Mononuclear cell (primary cell): ENCODE measurements around the gene CCDC175. TPM values are rescaled to one million over a fixed set of nuclear protein-coding genes. Genes with fewer than 3 reads are reported as not detected.

Experiments used
- H3K27me3 ChIP-seq: 2 replicates; pipeline ENCODE4 v1.6.0; 2011; ENCODE audit warnings: low read length, control low read depth; ENCODE audit not compliant: insufficient read depth
- H3K4me1 ChIP-seq: 2 replicates; pipeline ENCODE4 v1.5.1; 2011; ENCODE audit warnings: mild to moderate bottlenecking, low read length, control low read depth; ENCODE audit not compliant: insufficient read depth
- H3K4me3 ChIP-seq: 2 replicates; pipeline ENCODE4 v1.5.1; 2011; ENCODE audit warnings: mild to moderate bottlenecking, low read length, moderate library complexity
- H3K9me3 ChIP-seq: 2 replicates; pipeline ENCODE4 v1.5.1; 2011; ENCODE audit warnings: low read depth, mild to moderate bottlenecking, control low read depth, low read length
- total RNA-seq: library from RNA; depleted of rRNA; stranded (reverse); fragments of >200 nt; gene quantifications from one replicate; pipeline ENCODE4 v1.2.3, GENCODE V29; 2012

The CCDC175 gene
- total RNA-seq = 0.84 TPM

DNA sequence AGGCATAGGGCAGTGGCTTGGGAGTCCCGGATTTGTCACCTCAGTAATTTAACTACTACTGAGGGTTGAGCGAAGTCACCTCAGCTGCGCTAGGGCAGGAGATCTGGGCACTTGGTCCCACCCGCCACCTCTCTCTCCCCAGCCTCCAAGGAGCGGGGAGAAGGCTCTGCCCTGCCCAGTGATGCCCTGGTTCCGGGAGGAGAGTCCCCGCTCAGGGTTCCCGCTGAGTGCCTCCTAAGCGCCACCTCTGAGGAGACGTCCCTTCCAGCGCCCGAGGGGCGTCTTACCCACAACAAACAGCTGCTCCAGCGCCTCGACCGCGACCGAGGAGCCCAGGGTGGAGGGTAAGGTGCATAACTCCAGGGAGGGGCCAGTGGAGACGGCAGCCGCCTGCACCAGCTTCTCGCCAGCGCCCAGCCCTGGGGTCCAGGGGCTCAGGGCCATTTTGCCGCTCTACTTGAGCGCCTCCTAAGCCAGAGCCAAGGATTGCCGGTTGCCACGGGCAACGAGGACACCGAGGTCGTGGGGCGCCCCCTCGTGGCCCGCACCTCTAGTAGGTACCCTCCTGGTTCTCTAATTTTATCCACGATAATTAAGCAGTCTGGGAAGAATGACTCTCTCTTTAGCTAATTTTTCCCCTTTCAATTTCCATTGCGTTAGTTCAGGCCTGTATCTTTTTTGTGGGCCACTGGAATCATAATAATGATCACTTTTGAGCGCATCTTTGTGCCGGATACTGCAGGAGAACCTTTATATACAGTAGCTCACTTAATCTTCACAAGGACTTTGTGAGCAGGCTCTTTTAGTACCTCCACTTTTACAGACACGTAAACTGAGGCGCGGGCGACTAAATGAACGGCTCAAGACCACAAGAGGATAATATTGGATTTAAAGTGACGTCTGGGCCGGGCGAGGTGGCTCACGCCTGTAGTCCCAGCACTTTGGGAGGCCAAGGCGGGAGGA, at the start of gene CCDC175:
Gene CCDC175, minus strand, starts transcription at position 481 of the 963 bp plus-strand sequence. Its CDS starts 37 bp downstream, at position 444.
- Histone ChIP-seq H3K4me1 (peaks cover 12% of the 10 kb centered on the region), H3K4me3 (peak within 1 kb of the TSS; percentile 26), H3K9me3 (no peaks in the 10 kb centered on the region), H3K27me3 (peaks cover 9% of the 10 kb centered on the region)

DNA sequence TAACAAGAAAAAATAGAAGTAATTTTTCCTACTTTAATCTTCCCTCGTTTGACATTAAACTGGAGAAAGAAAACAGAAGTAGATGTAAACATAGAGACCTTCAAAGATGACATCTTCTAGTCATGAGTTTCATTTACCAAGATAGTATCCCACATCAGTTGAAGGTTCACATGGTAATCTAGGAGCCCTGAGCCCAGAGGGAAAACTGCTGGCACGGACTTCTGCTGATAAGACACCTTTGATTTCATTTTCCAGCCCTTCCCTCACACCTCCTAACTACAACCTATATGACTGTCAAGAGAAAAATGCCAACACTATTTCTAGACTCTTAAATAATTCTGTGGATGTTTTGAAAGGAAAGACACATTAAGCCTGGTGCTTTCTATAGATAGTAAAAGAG, 46.0 kb upstream of the CCDC175 start:
- H3K4me1 ChIP-seq = no peaks in the 10 kb centered on the region
- H3K27me3 ChIP-seq = peaks cover 4% of the 10 kb centered on the region
- H3K4me3 ChIP-seq = no peak overlapping the region
- no peaks in the 10 kb centered on the region for H3K9me3 ChIP-seq

DNA sequence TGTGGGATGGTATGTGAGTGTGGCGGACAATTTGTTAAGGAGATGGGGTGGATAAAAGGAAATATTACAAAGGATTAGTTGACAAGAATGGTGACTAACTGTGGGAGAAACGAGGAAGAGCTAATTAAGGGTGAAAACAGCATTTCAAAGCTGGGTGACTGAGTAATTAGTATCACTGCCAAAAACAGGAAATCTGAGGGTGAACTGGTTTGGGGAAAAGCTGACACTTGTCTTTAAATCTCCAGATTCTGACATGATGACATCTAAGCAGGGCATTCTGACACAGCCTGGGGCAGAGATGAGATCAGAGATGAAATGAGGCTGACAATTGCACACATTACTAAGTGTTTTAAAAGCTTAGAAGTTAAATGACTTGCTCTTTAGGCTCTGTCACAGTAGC, 42.4 kb upstream of the CCDC175 start:
- Histone ChIP-seq H3K27me3 (no peaks in the 10 kb centered on the region), H3K4me3 (no peak overlapping the region), H3K9me3 (no peaks in the 10 kb centered on the region), H3K4me1 (no peaks in the 10 kb centered on the region)

DNA sequence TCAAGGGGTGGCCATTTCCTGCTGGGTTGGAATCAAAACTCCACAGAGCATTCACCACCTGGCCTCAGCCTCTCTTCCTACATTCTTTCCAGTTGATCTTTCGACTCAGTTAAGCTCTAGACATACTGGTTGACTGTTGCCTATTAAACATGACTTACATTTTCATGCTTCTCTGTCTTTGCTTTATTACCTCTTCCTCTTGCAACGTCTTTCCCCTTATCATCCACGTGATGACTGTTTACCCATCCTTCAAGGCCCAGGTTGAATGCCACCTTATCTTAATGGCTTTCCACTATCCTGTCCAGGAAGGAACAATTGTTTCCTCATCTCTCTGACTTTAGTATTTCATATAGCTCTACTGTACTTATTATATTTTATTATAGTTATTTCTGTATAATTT, 24.4 kb upstream of the CCDC175 start:
- no peaks in the 10 kb centered on the region for H3K9me3 ChIP-seq
- no peaks in the 10 kb centered on the region for H3K4me1 ChIP-seq

DNA sequence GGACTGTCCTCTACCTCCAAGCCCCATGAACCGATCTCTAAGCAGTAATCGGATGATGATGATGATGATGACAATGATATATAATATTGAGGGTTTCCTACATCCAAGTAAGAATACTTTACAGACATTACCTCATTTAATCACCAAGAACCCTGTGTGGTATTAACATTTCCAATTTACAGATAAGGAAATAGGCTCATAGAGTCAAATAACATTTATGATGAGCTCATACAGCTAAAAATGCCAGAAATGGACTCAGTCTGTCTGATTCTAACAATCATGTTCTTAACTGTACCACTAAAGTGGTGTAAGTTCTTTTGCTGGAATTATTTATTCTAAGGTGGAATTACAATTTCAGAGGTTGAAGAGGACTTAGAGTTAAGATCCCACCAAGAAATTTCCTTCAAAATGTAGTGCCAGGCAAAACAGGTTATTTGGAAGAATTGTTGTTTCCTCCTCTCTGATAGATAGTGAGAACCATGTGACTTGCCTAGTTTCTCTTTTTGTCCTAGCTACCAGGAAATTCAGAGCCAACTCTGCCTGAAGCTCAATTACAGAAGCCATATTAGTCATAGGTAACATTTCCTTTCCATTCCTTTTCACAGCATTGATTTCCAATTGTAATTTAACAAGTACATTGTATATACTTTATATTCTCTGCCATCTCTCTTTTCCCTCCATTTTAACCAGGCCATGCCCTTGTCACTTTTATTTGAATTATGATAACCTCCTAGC, 23.8 kb upstream of the CCDC175 start:
- H3K4me3 ChIP-seq = no peak overlapping the region
- no peaks in the 10 kb centered on the region for H3K4me1 ChIP-seq
- H3K9me3 ChIP-seq = no peaks in the 10 kb centered on the region
- no peaks in the 10 kb centered on the region for H3K27me3 ChIP-seq

More for the DNA sequence above, 24.4 kb upstream of the CCDC175 start:
- H3K27me3 ChIP-seq = no peaks in the 10 kb centered on the region
- H3K4me3 ChIP-seq = no peak overlapping the region

DNA sequence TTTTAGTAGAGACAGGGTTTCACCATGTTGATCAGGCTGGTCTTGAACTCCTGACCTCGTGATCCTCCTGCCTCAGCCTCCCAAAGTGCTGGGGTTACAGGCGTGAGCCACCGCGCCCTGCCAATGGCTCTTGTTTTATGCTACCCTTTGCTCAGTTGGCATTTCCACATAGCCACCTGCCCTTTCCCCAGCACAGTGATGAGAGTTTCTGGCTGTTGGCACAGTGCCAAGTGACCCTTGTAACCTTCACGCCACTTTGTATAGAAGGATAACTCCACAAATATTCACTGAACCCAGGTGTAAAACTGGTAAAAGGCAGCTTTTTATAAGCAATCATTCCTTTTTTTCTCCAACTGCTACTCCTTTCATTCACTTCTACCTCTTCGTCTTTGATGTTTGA, 18.5 kb upstream of the CCDC175 start:
- H3K4me1 ChIP-seq = no peaks in the 10 kb centered on the region
- H3K27me3 ChIP-seq = no peaks in the 10 kb centered on the region
- H3K4me3 ChIP-seq = no peak overlapping the region
- H3K9me3 ChIP-seq = no peaks in the 10 kb centered on the region

DNA sequence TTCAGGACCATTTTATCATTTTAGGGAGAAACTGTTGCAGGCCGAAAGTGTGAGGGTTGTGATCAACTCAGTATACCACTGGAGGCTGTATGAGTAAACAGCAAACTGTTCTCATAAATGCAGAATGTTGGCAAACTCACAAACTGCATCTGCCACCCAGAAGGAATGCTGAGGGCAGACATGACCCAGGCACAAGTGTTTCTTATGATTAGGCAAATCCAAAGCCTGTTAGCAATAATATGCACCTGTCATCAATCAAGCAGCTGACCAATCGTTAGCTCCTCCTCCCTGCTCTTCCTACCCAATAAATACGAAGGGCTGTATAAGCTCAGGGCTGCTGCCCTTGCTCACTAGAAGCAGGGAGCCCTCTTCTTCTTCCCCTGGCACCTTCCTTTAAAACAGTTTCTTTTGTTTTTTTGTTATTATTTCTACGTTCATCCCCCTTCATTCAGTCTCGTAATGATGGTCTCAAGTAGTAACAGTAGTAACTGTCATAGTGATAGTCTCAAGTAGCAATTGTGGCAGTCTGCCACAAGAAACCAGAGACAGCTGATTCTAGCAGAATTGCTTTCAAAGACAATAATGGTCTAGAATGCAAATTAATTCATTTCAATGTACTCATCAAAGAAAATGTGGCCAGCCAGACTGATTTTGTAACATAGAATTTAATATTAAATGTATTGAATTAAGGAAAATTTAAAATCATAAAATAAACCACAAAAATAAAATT, 15.2 kb upstream of the CCDC175 start:
- H3K9me3 ChIP-seq = no peaks in the 10 kb centered on the region
- no peaks in the 10 kb centered on the region for H3K27me3 ChIP-seq
- no peaks in the 10 kb centered on the region for H3K4me1 ChIP-seq
- no peak overlapping the region for H3K4me3 ChIP-seq

DNA sequence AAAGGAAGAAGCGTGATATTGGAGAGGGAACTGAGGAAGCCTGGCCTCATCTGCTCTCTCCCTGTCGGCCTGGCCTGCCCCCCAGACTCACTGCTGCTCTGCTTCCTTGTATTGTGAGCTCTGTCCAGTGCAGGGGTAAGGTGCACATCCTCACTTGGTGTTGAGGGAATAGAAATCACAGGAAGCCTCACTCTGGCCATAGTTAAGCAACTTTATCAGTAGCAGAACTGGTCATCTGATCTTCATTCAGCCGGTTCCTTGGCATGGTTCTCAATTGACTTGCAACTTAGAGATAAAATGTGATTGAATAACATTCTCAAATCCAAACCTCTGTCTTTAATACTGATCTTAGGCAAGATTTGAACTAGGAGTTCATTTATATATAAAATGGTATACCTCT, 11.5 kb upstream of the CCDC175 start:
- H3K4me1 ChIP-seq = peaks cover 18% of the 10 kb centered on the region
- H3K27me3 ChIP-seq = no peaks in the 10 kb centered on the region
- no peaks in the 10 kb centered on the region for H3K9me3 ChIP-seq
- H3K4me3 ChIP-seq = no peak overlapping the region

DNA sequence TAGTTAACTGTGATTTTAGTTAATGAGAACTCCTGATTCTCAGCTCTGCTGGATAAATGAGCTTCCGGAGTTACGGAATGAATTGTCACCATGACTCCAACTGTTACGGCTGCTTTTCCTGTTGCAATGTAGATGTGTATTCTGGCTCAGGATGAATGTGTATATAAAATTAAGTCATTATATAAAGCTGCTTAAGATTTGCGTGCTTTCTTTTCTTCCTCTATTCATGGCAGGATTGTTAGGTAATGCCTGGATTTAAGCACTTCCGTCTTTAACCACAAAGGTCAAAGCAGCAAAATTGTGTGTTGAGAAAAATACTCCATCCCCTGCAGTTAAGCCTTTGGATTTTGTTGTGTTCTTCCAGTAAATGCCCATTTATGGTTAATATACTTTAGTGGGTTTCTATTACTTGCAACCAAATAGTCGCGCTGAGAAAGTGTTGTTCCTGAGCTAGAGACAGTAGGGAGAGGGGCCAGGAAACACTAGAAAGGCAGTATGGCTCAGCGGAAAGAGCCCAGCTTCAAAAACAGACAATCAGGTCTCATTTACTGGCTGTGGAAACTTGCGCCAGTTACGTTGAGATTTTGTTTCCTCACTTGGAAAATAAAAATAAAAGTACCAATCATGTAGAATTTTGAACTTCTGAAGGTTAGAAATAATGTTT, 9.4 kb upstream of the CCDC175 start:
- Histone ChIP-seq H3K27me3 (no peaks in the 10 kb centered on the region), H3K9me3 (no peaks in the 10 kb centered on the region), H3K4me1 (peaks cover 24% of the 10 kb centered on the region), H3K4me3 (peak overlapping the region; percentile 12)

DNA sequence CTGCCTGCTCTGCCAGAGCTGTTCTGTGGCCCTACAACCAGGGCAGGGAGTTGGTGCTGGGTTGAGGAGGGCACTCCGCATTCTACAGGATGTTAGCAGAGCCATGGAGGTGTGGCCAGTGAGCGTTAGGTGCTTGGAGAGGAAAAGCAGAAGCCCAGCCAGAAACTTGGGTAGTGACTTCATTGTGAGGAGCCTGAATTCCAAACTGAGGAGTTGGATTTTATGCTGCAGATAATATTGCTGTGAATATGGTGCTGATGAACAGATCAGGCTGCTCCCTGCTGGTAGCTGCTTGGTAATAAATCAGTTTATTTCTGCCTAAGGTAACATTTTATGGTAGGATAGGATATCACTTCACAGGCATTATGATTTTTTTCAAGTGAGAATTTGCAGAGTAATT, 7.1 kb upstream of the CCDC175 start:
- H3K9me3 ChIP-seq = no peaks in the 10 kb centered on the region
- H3K27me3 ChIP-seq = peaks cover 3% of the 10 kb centered on the region
- no peak overlapping the region for H3K4me3 ChIP-seq
- H3K4me1 ChIP-seq = peaks cover 24% of the 10 kb centered on the region

DNA sequence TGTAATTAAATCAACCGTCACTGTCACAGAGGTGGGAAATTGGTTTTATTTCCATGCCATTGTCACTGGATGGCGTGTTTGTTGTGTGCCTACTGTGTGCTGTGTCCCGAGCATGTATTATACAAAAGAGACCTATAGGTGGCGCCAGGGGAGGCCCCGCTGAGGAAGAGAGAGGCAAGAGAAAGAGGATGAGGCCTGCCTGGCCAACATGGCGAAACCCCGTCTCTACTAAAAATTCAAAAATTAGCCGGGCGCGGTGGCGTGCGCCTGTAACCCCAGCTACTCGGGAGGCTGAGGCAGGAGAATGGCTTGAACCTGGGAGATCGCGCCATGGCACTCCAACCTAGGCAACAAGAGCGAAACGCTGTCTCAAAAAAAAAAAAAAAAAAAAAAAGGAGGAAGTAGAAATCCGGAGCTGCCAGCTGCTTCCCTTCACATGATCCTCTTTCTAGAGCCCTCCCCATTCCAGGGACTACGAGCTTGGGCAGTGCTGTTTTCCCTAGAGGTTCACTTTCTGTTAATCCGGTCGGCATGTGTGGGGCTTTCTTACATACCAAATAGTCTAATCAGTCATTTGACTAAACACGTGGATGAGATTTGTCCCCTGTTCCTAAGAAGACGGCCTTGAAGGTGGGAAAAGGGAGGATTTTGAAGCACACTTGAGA, 6.4 kb upstream of the CCDC175 start:
- no peak overlapping the region for H3K4me3 ChIP-seq
- H3K9me3 ChIP-seq = no peaks in the 10 kb centered on the region
- peaks cover 7% of the 10 kb centered on the region for H3K27me3 ChIP-seq
- peaks cover 24% of the 10 kb centered on the region for H3K4me1 ChIP-seq

DNA sequence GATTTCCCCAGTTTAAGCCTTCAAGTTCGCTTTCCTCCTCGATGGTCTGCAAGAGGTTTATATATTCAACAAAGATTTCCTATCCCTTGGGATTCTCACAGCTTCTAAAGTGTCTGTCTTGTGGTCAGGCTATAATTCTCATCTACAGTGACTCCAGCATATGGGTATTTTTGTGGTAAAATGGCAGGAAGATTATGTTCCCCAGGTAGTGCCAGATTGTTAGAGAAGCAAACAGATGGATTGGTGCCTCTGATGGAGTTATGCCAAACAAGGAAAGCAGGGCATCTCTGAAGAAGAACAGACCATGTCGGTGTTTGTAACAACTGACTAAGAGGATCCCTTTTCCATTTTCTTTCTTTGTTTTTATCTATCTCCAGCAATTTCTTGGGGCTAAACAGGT, 5.5 kb upstream of the CCDC175 start:
- Histone ChIP-seq H3K9me3 (no peaks in the 10 kb centered on the region), H3K4me3 (no peak overlapping the region), H3K27me3 (peaks cover 9% of the 10 kb centered on the region)

DNA sequence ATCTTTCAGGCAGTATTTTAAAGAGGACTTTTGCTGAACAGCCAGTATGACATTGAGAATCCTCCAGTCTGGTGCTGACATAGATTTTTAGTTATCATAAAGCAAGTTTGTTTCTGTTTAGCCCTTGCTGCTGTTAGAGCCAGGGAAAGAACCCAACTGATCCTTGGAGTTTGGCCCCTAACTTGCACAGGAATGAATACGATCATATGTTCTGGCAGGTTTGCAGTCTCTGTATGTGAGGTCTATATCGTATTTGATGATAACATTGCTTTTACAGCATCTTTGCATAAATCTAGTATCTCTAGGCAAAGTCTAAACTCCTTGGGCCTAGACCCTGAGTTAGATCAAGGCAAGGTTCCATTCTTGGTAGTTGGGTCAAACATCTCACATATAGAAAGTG, 4.3 kb upstream of the CCDC175 start:
- H3K27me3 ChIP-seq = peaks cover 9% of the 10 kb centered on the region
- H3K9me3 ChIP-seq = no peaks in the 10 kb centered on the region
- no peak overlapping the region for H3K4me3 ChIP-seq
- peaks cover 31% of the 10 kb centered on the region for H3K4me1 ChIP-seq

More for the DNA sequence above, 5.5 kb upstream of the CCDC175 start:
- H3K4me1 ChIP-seq = peaks cover 24% of the 10 kb centered on the region

DNA sequence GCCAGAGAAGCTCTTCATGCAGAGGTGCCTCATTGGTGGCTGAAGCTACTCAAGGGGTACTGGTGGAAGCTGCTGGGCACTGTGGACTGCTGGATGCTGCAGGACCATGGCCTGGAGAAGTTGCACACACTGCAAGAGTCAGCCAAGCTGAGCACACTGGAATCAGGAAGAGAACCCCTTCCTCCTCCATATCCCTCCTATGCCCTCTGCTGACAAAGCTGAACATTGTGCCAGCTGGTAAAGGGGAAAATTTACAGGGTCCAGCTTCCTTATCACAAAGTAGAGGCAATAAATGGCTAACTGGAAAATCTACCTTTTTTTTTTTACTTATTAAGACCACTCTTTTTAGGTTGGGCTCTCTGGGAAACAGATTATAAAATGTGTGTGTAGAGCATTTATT, 6.5 kb downstream of the CCDC175 start:
- H3K9me3 ChIP-seq = no peaks in the 10 kb centered on the region
- peaks cover 2% of the 10 kb centered on the region for H3K27me3 ChIP-seq
- H3K4me3 ChIP-seq = no peak overlapping the region
- no peaks in the 10 kb centered on the region for H3K4me1 ChIP-seq
